RWPE2 (cell line): ENCODE data around the gene SCARB2.
A peak's percentile ranks its signal among the peaks of the same experiment; 100 is the strongest.

Experiments
- ATAC-seq: fragments of 200-7000 bp; cut with Tn5 transposase; 3 replicates; pipeline ENCODE4 v1.9.1; 2021; ENCODE audit warnings: low read depth
- DNase-seq: peaks from one replicate; pipeline ENCODE4 v3.0.0-alpha.2; 2020; ENCODE audit warnings: low spot score
- H3K27ac ChIP-seq: fragments of 450-650 bp; 2 replicates; pipeline ENCODE4 v1.5.1; 2017; ENCODE audit warnings: mild to moderate bottlenecking; ENCODE audit not compliant: poor library complexity, severe bottlenecking
- H3K27me3 ChIP-seq: fragments of 250-450 bp; sonication (Bioruptor Pico); 2 replicates; pipeline ENCODE4 v1.5.1; 2021; ENCODE audit warnings: mild to moderate bottlenecking, moderate library complexity; ENCODE audit not compliant: insufficient read depth, poor library complexity, severe bottlenecking
- H3K36me3 ChIP-seq: fragments of 250-450 bp; sonication (Bioruptor Pico); 2 replicates; pipeline ENCODE4 v1.5.1; 2020; ENCODE audit warnings: low read depth, mild to moderate bottlenecking, moderate library complexity
- H3K4me1 ChIP-seq: fragments of 250-450 bp; sonication (Bioruptor Pico); 2 replicates; pipeline ENCODE4 v1.5.1; 2021; ENCODE audit warnings: mild to moderate bottlenecking, moderate library complexity; ENCODE audit not compliant: insufficient read depth, poor library complexity, severe bottlenecking
- H3K4me3 ChIP-seq: fragments of 250-450 bp; sonication (Bioruptor Pico); 2 replicates; pipeline ENCODE4 v1.5.1; 2021; ENCODE audit warnings: mild to moderate bottlenecking, moderate library complexity; ENCODE audit not compliant: severe bottlenecking
- H3K9me3 ChIP-seq: fragments of 250-450 bp; sonication (Bioruptor Pico); 2 replicates; pipeline ENCODE4 v1.5.1; 2021; ENCODE audit warnings: mild to moderate bottlenecking, moderate library complexity; ENCODE audit not compliant: severe bottlenecking
- TF ChIP-seq, protein P1 (sequence below): fragments of 450-650 bp; IDR thresholded peaks from one replicate; pipeline ENCODE4 v1.5.1; 2017; ENCODE audit warnings: mild to moderate bottlenecking, moderate library complexity; ENCODE audit not compliant: poor library complexity, severe bottlenecking

The SCARB2 gene

DNA sequence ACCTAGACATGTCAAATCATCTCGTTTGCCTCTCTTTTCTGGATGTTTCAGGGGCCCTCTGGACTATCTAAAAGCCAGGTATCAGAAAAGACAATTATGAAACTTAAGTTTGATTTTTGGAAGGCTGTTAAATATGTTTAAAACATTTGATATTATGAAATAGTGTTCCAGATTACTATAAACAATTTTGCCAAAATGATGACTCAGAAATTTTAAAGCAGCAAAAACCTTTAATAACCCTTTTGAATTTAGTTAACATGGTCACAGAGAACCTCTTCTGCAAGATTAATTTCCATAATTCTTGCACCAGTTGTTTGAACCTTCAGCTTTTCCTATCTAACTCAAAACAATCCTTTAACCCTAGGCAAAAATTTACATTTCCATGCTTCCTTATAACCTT lies 19.1 kb upstream of the SCARB2 start:
- no peak for DNase-seq
- H3K27me3 ChIP-seq, result no peaks in the 10 kb centered on the region
- no peak overlapping the region for H3K4me3 ChIP-seq
- TF ChIP-seq, protein P1, sequence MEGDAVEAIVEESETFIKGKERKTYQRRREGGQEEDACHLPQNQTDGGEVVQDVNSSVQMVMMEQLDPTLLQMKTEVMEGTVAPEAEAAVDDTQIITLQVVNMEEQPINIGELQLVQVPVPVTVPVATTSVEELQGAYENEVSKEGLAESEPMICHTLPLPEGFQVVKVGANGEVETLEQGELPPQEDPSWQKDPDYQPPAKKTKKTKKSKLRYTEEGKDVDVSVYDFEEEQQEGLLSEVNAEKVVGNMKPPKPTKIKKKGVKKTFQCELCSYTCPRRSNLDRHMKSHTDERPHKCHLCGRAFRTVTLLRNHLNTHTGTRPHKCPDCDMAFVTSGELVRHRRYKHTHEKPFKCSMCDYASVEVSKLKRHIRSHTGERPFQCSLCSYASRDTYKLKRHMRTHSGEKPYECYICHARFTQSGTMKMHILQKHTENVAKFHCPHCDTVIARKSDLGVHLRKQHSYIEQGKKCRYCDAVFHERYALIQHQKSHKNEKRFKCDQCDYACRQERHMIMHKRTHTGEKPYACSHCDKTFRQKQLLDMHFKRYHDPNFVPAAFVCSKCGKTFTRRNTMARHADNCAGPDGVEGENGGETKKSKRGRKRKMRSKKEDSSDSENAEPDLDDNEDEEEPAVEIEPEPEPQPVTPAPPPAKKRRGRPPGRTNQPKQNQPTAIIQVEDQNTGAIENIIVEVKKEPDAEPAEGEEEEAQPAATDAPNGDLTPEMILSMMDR, result no peak
- no peaks in the 10 kb centered on the region for H3K36me3 ChIP-seq
- no peak overlapping the region for H3K27ac ChIP-seq
- no peak for ATAC-seq
- no peaks in the 10 kb centered on the region for H3K9me3 ChIP-seq
- peaks cover 38% of the 10 kb centered on the region for H3K4me1 ChIP-seq

DNA sequence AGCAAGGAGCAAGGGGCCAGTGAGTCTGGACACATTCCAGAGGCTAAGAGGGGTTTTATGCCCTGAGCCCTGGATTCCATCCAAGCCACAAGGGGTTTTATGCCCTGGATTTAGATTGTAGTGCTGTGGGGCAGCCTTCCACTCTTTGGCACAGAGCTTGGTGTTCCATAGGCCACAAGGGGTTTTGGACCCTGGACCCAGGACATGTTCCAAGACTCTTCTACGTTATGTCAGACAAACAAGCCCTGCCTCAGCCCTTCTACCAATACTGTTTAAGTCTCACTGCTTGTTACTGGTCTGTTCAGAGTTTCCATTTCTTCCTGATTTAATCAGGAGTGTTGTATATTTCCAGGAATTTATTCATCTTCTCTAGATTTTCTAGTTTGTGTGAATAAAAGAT lies 12.8 kb upstream of the SCARB2 start:
- TF ChIP-seq, protein P1, result no peak
- DNase-seq (no peak), ATAC-seq (no peak)
- Histone ChIP-seq H3K4me3 (no peak overlapping the region), H3K9me3 (no peaks in the 10 kb centered on the region), H3K36me3 (no peaks in the 10 kb centered on the region), H3K27me3 (no peaks in the 10 kb centered on the region), H3K4me1 (peaks cover 4% of the 10 kb centered on the region), H3K27ac (no peak overlapping the region)

DNA sequence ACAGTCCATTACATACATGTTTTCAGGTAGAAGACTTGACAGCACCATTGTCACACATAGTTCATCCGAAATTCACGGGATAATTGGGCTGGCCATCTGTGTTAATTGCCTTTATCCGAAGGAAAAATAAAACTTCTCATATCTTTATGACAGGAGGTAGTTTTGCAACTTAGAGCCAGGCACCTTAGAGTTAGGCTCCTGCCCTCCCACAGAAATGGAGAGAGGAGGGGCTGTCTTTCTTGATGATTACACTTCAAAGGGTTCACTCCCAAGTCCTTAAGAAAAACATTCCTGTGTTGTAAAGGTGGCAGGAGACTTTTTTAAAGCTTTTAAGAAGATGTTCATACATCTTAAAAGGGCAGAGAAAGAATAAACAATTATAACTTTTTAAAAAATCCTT lies 10.5 kb upstream of the SCARB2 start:
- ATAC-seq (no peak), DNase-seq (no peak)
- H3K27ac ChIP-seq, result no peak overlapping the region
- no peaks in the 10 kb centered on the region for H3K27me3 ChIP-seq
- TF ChIP-seq, protein P1, result no peak
- H3K36me3 ChIP-seq, result no peaks in the 10 kb centered on the region
- no peaks in the 10 kb centered on the region for H3K9me3 ChIP-seq
- no peak overlapping the region for H3K4me3 ChIP-seq
- H3K4me1 ChIP-seq, result peaks cover 6% of the 10 kb centered on the region

DNA sequence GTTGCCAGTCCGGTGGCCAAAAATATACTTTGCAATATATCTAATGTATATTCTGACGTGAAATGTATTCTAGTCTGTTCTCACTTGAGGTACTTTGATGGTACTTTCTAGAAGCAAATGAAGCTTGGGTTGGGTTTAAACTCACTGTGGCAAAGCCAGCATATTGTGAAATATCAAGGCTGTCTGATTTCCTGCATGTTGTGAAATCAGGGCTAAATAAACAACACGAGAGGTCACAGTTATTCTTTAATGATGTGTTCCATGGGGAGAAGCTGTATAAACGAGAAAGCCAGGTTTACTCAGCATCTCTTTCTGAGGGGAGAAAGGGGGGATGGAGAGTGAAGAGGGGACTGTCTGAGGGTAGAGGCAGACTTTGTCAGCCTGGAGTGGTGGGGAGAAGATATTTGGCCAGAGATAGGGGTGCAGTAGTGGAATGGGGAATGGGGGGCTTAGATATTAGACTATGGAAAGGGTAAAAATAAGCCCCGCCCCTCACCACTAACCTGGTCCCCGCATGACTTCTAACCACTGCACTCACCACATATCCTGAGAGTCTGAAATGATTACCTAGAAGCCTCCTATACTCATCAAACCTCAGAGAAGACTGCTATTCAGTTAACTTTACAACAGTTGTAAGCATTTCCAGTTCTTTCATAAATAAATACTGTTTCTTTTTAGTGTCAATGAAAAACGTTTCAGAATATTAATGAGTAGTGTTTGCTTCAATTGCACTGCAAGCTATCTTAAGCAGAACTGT lies 5.9 kb upstream of the SCARB2 start:
- H3K27ac ChIP-seq, result peak overlapping the region; percentile 18
- no peak overlapping the region for H3K4me3 ChIP-seq
- ATAC-seq (peak; percentile 57), DNase-seq (no peak)
- TF ChIP-seq, protein P1, result no peak
- no peaks in the 10 kb centered on the region for H3K27me3 ChIP-seq
- H3K9me3 ChIP-seq, result no peaks in the 10 kb centered on the region
- no peaks in the 10 kb centered on the region for H3K36me3 ChIP-seq
- peaks cover 21% of the 10 kb centered on the region for H3K4me1 ChIP-seq
